OCI-LY3 (cell line): Measurements from ENCODE around the gene GDF11.

Source experiments
- CTCF ChIP-seq: fragments of 200-600, 300-600 bp; sonication (generic); IDR thresholded peaks from 2 replicates; pipeline ENCODE4 v1.5.1; 2014; ENCODE audit warnings: antibody characterized with exemption, low read length, low read depth
- EZH2phosphoT487 ChIP-seq: fragments of 200-600 bp; shearing (Covaris generic); IDR thresholded peaks from 2 replicates; pipeline ENCODE4 v1.6.1; 2018; ENCODE audit warnings: antibody characterized with exemption, mixed run types, low read depth

- no peak for TF ChIP-seq CTCF
- TF ChIP-seq EZH2phosphoT487: no peak
These were observed 44.0 kb upstream of the GDF11 start for GRCh38 chr12:55698965-55699364.
